Measurements from ENCODE around the gene MYH8. TPM values are rescaled to one million over a fixed set of nuclear protein-coding genes. Genes with fewer than 3 reads are reported as not detected.

Gene MYH8
- total and polyA plus RNA-seq, 2 experiments from 2014 or later = 0.11 TPM; not detected in 1

- Histone ChIP-seq H3K27me3 (no peaks in the 10 kb centered on the region), H2AFZ (no peak overlapping the region), H3K4me2 (no peak overlapping the region), H3K27ac (no peak overlapping the region), H4K20me1 (ENCODE audit: insufficient read depth, poor library complexity, severe bottlenecking) (no peaks in the 10 kb centered on the region), H3K9me2 (replicated peaks; ENCODE audit: insufficient read depth) (no peaks in the 10 kb centered on the region), H3K4me3 (no peak overlapping the region), H3K79me2 (no peaks in the 10 kb centered on the region), H3K9me3 (ENCODE audit: low read depth) (no peaks in the 10 kb centered on the region), H3K4me1 (ENCODE audit: insufficient read depth) (no peaks in the 10 kb centered on the region), H3K36me3 (replicated peaks; ENCODE audit: insufficient read depth, low read depth) (no peaks in the 10 kb centered on the region)
- no peak for DNase-seq (ENCODE audit: low spot score)
- TF ChIP-seq EZH2 (IDR thresholded peaks at IDR 0.05; ENCODE audit: borderline replicate concordance) = no peak
- TF ChIP-seq EZH2phosphoT487 (IDR thresholded peaks at IDR 0.05; ENCODE audit: low read depth, severe bottlenecking, unreplicated experiment) = no peak
- no peak for TF ChIP-seq CTCF (IDR thresholded peaks at IDR 0.05; ENCODE audit: poor library complexity)
Measured at GRCh38 chr17:10352893-10353292, 68.9 kb downstream of the MYH8 start.

GRCh38 chr17:10349403-10349802 lies 72.3 kb downstream of the MYH8 start:
- H3K79me2 ChIP-seq = no peaks in the 10 kb centered on the region
- H3K4me1 ChIP-seq (ENCODE audit: insufficient read depth) = no peaks in the 10 kb centered on the region
- no peaks in the 10 kb centered on the region for H3K27me3 ChIP-seq
- H3K9me3 ChIP-seq (ENCODE audit: low read depth) = no peaks in the 10 kb centered on the region
- DNase-seq (ENCODE audit: low spot score) = no peak
- H3K4me3 ChIP-seq = no peak overlapping the region
- H2AFZ ChIP-seq = no peak overlapping the region
- TF ChIP-seq CTCF (IDR thresholded peaks at IDR 0.05; ENCODE audit: poor library complexity) = peak; percentile 6
- no peak for TF ChIP-seq EZH2 (IDR thresholded peaks at IDR 0.05; ENCODE audit: borderline replicate concordance)
- H3K36me3 ChIP-seq (replicated peaks; ENCODE audit: insufficient read depth, low read depth) = no peaks in the 10 kb centered on the region
- H3K9me2 ChIP-seq (replicated peaks; ENCODE audit: insufficient read depth) = no peaks in the 10 kb centered on the region
- H4K20me1 ChIP-seq (ENCODE audit: insufficient read depth, poor library complexity, severe bottlenecking) = no peaks in the 10 kb centered on the region
- H3K27ac ChIP-seq = no peak overlapping the region
- no peak overlapping the region for H3K4me2 ChIP-seq
- 91% methylated on average over 1 of the region's 1 CpG for WGBS (ENCODE audit: low lambda C conversion rate, missing lambda C conversion rate)

- Histone ChIP-seq H3K27ac (no peak overlapping the region), H3K79me2 (no peaks in the 10 kb centered on the region), H2AFZ (no peak overlapping the region), H3K27me3 (no peaks in the 10 kb centered on the region), H3K4me2 (no peak overlapping the region), H3K9me3 (ENCODE audit: low read depth) (no peaks in the 10 kb centered on the region), H3K9me2 (replicated peaks; ENCODE audit: insufficient read depth) (no peaks in the 10 kb centered on the region), H4K20me1 (ENCODE audit: insufficient read depth, poor library complexity, severe bottlenecking) (no peaks in the 10 kb centered on the region), H3K4me3 (no peak overlapping the region), H3K4me1 (ENCODE audit: insufficient read depth) (no peaks in the 10 kb centered on the region), H3K36me3 (replicated peaks; ENCODE audit: insufficient read depth, low read depth) (no peaks in the 10 kb centered on the region)
- no peak for DNase-seq (ENCODE audit: low spot score)
- TF ChIP-seq EZH2phosphoT487 (IDR thresholded peaks at IDR 0.05; ENCODE audit: low read depth, severe bottlenecking, unreplicated experiment) (no peak), CTCF (IDR thresholded peaks at IDR 0.05; ENCODE audit: poor library complexity) (no peak), EZH2 (IDR thresholded peaks at IDR 0.05; ENCODE audit: borderline replicate concordance) (no peak)
- WGBS (ENCODE audit: low lambda C conversion rate, missing lambda C conversion rate) = 98% methylated on average over 3 of the region's 3 CpGs
Measured at GRCh38 chr17:10344816-10345215, 76.9 kb downstream of the MYH8 start.

Other genes starting within 250 kb of the MYH8 start
- 25.9 and 27.3 TPM in 2 replicates for gene GAS7, start 223.3 kb downstream of the MYH8 start, total RNA-seq
- gene GAS7, start 223.3 kb downstream of the MYH8 start, polyA plus RNA-seq = 19.6 and 25.8 TPM in 2 replicates
- gene MYH13, start 48.9 kb downstream of the MYH8 start, total RNA-seq = 0.03 TPM in 1 of 2 replicates, not detected in the other
- gene MYH13, start 48.9 kb downstream of the MYH8 start, polyA plus RNA-seq = not detected in 2 replicates
- 2.8 and 4.8 TPM in 2 replicates for gene MYH4, start 47.6 kb upstream of the MYH8 start, total RNA-seq
- gene MYH4, start 47.6 kb upstream of the MYH8 start, polyA plus RNA-seq = 1.8 and 2.1 TPM in 2 replicates
- gene MYH1, start 96.6 kb upstream of the MYH8 start, total RNA-seq = 0.12 TPM in 1 of 2 replicates, not detected in the other
- not detected in 2 replicates for gene MYH1, start 96.6 kb upstream of the MYH8 start, polyA plus RNA-seq
- gene MYH2, start 127.7 kb upstream of the MYH8 start, total RNA-seq = not detected in 2 replicates
- gene MYH2, start 127.7 kb upstream of the MYH8 start, polyA plus RNA-seq = not detected in 2 replicates
- 0.48 and 0.93 TPM in 2 replicates for gene MYH3, start 235.4 kb upstream of the MYH8 start, total RNA-seq
- 1.9 and 3.5 TPM in 2 replicates for gene MYH3, start 235.4 kb upstream of the MYH8 start, polyA plus RNA-seq